PFSK-1 (cell line): Measurements from ENCODE around the gene SLC5A4.

ENCODE experiments used
- FOXP2 ChIP-seq: optimal IDR thresholded peaks from 2 replicates; pipeline ENCODE3; 2011; ENCODE audit warnings: borderline replicate concordance, control low read depth, inconsistent platforms; ENCODE audit not compliant: insufficient read depth; ENCODE audit errors: extremely low read length, extremely low read depth
- POLR2AphosphoS5 ChIP-seq: IDR thresholded peaks from 2 replicates; pipeline ENCODE4 v1.6.1; 2012; ENCODE audit warnings: low read depth, mild to moderate bottlenecking, control low read depth, low read length, moderate library complexity
- SIN3A ChIP-seq: IDR thresholded peaks from 2 replicates; pipeline ENCODE4 v1.6.1; 2012; ENCODE audit warnings: mild to moderate bottlenecking, low read length, moderate library complexity, borderline replicate concordance; ENCODE audit not compliant: insufficient read depth
- TAF1 ChIP-seq: IDR thresholded peaks from 2 replicates; pipeline ENCODE4 v1.6.1; 2012; ENCODE audit warnings: low read length, control low read depth, borderline replicate concordance; ENCODE audit not compliant: insufficient read depth
- TF ChIP-seq, protein P1 (sequence below), 2 experiments: IDR thresholded peaks; 2 replicates each; pipeline versions ENCODE4 v1.6.1 to v1.8.0; 2011 to 2012; ENCODE audit warnings: low read depth in 2 of 2, low read length in 2 of 2, control low read depth in 1 of 2, inconsistent platforms in 1 of 2, mild to moderate bottlenecking in 1 of 2, moderate library complexity in 1 of 2; ENCODE audit not compliant: insufficient read depth in 1 of 2

- TF ChIP-seq POLR2AphosphoS5 (no peak), FOXP2 (no peak), TAF1 (no peak), SIN3A (no peak)
- TF ChIP-seq, protein P1, sequence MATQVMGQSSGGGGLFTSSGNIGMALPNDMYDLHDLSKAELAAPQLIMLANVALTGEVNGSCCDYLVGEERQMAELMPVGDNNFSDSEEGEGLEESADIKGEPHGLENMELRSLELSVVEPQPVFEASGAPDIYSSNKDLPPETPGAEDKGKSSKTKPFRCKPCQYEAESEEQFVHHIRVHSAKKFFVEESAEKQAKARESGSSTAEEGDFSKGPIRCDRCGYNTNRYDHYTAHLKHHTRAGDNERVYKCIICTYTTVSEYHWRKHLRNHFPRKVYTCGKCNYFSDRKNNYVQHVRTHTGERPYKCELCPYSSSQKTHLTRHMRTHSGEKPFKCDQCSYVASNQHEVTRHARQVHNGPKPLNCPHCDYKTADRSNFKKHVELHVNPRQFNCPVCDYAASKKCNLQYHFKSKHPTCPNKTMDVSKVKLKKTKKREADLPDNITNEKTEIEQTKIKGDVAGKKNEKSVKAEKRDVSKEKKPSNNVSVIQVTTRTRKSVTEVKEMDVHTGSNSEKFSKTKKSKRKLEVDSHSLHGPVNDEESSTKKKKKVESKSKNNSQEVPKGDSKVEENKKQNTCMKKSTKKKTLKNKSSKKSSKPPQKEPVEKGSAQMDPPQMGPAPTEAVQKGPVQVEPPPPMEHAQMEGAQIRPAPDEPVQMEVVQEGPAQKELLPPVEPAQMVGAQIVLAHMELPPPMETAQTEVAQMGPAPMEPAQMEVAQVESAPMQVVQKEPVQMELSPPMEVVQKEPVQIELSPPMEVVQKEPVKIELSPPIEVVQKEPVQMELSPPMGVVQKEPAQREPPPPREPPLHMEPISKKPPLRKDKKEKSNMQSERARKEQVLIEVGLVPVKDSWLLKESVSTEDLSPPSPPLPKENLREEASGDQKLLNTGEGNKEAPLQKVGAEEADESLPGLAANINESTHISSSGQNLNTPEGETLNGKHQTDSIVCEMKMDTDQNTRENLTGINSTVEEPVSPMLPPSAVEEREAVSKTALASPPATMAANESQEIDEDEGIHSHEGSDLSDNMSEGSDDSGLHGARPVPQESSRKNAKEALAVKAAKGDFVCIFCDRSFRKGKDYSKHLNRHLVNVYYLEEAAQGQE (IDR thresholded peaks at IDR 0.05; ENCODE audit: insufficient read depth in 1 of 2, low read depth in 2 of 2, low read length in 2 of 2), result no peak
Observed at GRCh38 chr22:32270641-32271369, 15.7 kb upstream of the SLC5A4 start.
